ENCODE data around the gene CFAP77.

Gene CFAP77

GRCh38 chr9:132410642-132411041 is 631 bp downstream of the CFAP77 start:
- no peak for DNase-seq

- DNase-seq = peak; percentile 51
Observed at GRCh38 chr9:132411091-132411508, 1.1 kb downstream of the CFAP77 start.

GRCh38 chr9:132412089-132412488 is 2.1 kb downstream of the CFAP77 start:
- DNase-seq = no peak

GRCh38 chr9:132413926-132414325 is 3.9 kb downstream of the CFAP77 start:
- no peak for DNase-seq

DNA sequence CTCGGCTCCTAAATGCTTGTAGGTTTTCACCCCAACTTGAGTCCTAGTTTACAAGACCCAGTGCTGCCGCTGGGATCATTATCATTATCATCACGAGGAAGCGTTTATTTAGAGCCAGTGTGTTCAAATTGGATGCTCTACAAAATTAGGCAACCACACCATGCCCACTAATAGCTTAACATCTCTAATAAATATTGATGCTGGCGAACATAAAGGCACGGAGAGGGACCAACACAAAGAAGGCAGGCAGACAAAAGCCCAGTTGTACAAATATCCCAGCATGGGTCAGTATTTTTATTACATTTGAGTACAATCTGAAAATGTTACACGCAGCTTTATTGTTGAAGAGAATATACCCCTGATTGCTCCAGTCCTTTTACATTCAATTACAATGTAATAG is 4.7 kb downstream of the CFAP77 start:
- DNase-seq = no peak

DNA sequence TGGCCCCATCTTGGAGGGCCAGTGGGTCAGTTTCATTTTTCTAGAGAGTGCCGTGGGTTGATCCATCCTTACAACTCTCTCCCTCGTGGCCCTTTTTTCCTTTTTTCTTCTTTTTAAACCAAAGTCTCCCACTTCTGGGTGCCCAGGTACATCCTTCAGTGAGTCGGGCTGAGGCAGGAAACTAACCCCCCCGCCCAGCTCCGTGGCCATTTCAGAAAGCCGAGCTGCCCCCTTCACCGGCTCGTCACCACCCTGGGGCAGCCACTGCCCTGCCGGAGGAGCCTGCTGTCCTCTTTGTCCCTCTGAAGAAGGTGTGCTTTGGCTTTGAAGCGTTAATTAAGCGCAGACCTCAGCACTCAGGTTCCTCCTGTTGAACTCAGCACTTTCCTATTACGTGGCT is 5.2 kb downstream of the CFAP77 start:
- DNase-seq = no peak

GRCh38 chr9:132418726-132419363 is 8.8 kb downstream of the CFAP77 start:
- no peak for DNase-seq

DNA sequence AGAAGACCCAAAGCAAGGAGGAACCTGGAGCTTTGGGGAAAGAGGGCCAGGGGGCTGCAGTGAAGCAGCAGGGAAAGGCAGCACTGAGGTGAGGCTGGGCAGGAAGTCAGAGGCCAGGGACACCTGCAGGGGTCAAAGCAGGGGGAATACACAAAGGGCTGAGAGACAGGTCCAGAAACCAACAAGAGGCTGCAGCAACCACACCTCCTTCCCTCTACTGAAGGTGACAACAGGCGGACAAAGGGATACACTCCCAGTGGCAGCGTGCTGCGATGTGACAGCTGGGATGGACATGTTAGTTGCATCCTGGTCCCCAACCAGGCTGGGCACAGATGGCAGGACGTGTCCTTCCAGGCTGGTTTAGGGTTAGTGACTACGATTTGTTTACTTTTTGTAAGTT is 12.6 kb downstream of the CFAP77 start:
- DNase-seq = no peak

DNA sequence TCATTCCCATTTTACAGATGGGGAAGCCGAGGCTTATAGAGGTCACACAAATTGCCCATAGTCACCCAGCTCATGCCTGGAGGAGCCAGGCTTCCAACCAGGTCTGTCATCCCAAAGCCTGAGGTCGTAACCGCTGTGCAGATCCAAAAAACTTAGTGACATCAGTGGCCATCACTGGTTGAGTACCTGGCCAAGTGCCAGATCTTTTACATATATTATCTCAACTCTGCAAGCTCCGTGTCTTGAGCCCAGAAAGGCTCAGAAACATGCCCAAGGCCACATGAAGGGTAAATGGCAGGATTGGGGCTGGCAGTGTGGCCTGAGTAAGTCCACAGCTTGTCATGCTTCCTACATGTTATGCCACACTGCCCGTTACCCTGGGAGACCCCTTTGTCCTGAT is 13.5 kb downstream of the CFAP77 start:
- no peak for DNase-seq

- no peak for DNase-seq
Observed at GRCh38 chr9:132424857-132425674, 15.1 kb downstream of the CFAP77 start.

- DNase-seq = no peak
Observed at GRCh38 chr9:132425675-132426062, 15.7 kb downstream of the CFAP77 start.

GRCh38 chr9:132426639-132427414 is 16.8 kb downstream of the CFAP77 start:
- DNase-seq = no peak

GRCh38 chr9:132430998-132431397 is 21.0 kb downstream of the CFAP77 start:
- DNase-seq = no peak

- DNase-seq = no peak
Observed at GRCh38 chr9:132434881-132435280, 24.9 kb downstream of the CFAP77 start.

GRCh38 chr9:132439153-132439552 is 29.1 kb downstream of the CFAP77 start:
- DNase-seq = no peak

- DNase-seq = no peak
Observed at GRCh38 chr9:132440735-132441134, 30.7 kb downstream of the CFAP77 start.

DNA sequence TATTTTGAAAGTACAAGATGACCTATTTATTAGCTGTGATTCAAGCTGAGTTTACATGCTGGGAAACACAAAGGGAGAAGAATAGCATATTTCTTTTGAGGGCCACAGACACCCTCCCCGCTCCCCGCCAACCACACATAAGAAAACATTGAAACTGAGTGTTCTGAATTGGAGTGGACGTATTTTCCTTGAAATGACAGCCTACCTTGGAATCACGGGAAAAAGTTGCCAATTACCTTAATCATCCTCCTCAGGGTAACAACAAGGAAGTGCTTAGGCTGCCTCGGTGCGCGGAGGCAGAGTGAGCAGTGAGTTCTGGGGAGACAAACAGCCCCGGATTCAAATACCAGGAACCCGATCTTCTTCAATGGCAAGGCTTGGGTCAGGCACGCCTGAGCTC is 31.4 kb downstream of the CFAP77 start:
- no peak for DNase-seq

DNA sequence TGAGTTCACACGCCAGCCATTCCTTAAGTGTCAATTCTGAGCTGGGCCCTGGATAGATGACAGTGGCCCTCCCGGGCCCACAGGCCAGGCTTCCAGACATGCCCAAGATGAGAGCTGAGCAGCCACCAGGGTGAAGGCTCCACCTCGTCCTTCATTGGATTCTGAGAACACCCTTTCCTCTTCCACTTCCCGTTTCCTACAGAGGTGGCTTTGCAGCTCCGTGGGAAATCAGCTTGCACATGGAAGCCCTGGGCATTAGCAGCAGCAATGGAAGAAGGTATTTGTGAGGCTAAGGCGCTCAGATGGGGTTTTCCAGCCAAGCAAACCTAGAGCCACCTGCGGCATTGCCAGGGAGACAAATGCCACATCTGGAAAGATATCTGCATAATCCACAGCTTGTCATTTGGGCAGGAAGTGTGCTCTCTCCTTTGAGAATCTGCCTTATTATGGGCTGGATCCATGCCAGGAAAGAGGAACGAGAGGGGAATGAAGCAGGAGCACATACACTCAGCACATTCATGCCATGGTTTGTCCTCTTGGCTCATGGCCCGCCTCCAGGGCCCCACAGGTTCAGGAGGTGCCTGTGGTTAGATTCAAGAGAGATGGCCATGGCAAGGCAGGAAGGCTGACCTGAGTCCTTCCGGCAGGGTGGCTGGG is 34.1 kb downstream of the CFAP77 start:
- DNase-seq = no peak

GRCh38 chr9:132446887-132447286 is 36.9 kb downstream of the CFAP77 start:
- no peak for DNase-seq

DNA sequence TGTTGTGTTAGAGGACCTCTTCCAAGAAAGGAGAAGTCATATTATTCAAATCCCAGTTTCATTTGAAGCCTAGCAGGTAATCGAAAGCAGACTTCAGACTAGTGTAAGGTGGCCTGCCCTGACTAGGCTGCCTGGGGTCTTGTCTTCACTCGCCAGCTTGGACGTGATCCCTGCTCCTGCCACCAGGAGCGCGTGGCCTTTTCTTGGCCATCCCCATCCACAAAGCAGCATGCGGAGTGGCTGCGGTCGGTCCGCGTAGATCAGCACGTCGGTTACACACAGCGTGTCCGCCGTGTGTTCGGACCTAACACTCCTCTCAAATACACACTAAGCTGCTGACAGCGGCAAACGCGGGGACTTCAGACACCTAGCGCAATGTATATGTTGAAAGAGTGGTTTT is 37.3 kb downstream of the CFAP77 start:
- no peak for DNase-seq

DNA sequence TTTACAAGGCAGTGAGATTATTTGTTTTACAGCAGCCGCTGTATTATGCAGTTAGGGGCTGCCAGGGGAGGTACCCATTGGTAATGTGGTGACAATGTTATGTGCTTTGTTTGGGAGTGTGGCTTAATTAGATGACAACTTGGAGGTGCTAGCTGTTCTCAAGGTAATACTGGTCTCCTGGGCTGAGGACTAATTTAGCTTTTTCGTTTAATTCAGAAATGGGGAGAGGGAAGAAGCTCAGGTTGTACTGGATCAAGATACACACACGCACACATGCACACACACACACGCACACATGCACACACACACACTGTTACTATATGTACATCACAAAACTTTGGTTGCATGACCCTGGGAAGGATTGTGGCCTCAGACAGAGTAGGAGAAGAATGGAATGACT is 37.9 kb downstream of the CFAP77 start:
- DNase-seq = no peak

DNA sequence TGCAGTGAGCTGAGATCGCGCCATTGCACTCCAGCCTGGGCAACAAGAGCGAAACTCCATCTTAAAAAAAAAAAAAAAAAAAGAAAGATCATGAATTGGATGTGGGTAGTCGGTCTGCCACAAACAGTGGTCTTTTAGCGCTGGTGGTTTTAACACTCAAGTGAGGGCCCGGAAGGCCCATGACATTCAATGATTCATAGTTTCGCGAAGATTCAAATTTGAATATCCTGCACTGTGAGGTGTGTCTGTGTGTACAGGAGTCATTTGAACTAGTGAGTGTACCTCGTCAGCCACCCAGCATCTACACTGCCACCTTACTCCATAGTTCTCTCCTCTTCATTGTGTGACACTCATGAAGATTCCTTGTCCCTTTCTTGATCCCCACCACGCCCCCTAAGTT is 41.3 kb downstream of the CFAP77 start:
- no peak for DNase-seq

GRCh38 chr9:132456241-132456640 is 46.2 kb downstream of the CFAP77 start:
- DNase-seq = no peak
